Erythroblast (primary cell): Measurements from ENCODE around the gene SUPT3H.

ENCODE experiments used
- GATA1 ChIP-seq: IDR thresholded peaks from 2 replicates; pipeline ENCODE4 v1.6.1; 2011; ENCODE audit warnings: low read depth, mild to moderate bottlenecking, control low read depth, low read length, moderate library complexity
- POLR2A ChIP-seq: IDR thresholded peaks from 2 replicates; pipeline ENCODE4 v1.6.1; 2011; ENCODE audit warnings: mild to moderate bottlenecking, low read length

DNA sequence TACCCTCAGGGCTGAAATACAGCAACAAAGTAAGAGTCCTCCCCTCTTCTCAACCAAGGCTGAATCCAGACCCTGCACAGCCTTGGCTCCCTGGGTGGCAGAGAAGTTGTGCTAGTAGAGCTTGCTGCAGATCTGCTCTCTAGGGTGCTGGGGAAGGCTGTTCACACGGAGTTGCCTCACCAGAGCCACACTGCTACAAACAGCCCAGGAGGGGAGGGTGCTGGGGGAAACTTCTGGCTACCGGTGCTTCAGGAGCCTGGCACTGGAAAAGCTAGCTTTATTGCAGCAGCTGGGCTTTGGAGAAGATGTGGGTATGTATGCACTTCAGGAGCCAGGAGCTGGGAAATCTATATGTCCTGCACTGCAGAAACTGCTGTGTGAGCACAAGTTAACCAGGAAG, 37.6 kb upstream of the SUPT3H start:
- TF ChIP-seq POLR2A (no peak), GATA1 (no peak)
